ENCODE data around the gene FERD3L. TPM values are rescaled to one million over a fixed set of nuclear protein-coding genes. Genes with fewer than 3 reads are reported as not detected.

The FERD3L gene, protein sequence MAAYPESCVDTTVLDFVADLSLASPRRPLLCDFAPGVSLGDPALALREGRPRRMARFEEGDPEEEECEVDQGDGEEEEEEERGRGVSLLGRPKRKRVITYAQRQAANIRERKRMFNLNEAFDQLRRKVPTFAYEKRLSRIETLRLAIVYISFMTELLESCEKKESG
- total RNA-seq (2022; extraction: Qiagen RNA extraction): not detected in 5 replicates

DNA sequence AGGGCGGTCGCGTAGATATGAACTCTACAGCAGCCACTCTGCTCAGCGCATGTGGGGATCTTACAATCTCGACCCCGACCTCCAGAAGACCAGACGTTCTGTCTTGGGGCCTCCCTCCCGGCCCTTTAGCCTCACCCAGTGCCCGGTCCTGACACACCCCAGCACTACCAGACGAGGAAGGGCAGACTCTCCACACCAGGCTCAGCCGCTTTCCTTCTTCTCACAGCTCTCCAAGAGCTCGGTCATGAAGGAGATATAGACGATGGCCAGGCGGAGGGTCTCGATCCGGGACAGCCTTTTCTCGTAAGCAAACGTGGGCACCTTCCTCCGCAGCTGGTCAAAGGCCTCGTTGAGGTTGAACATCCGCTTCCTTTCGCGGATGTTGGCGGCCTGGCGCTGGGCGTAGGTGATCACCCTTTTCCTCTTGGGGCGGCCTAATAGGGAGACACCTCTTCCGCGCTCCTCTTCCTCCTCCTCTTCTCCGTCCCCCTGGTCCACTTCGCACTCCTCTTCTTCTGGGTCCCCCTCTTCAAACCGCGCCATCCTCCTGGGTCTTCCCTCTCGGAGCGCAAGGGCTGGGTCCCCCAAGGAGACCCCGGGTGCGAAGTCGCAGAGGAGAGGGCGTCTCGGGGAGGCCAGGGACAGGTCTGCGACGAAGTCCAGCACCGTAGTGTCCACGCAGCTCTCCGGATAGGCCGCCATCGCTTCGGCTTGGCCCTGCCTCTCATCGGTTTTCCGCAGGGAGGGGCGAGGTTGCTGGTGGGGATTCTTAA lies at the start of gene FERD3L:
Gene FERD3L (minus strand): TSS at position 761 of the 773 bp plus-strand sequence. CDS start 59 bp downstream, at position 702.

DNA sequence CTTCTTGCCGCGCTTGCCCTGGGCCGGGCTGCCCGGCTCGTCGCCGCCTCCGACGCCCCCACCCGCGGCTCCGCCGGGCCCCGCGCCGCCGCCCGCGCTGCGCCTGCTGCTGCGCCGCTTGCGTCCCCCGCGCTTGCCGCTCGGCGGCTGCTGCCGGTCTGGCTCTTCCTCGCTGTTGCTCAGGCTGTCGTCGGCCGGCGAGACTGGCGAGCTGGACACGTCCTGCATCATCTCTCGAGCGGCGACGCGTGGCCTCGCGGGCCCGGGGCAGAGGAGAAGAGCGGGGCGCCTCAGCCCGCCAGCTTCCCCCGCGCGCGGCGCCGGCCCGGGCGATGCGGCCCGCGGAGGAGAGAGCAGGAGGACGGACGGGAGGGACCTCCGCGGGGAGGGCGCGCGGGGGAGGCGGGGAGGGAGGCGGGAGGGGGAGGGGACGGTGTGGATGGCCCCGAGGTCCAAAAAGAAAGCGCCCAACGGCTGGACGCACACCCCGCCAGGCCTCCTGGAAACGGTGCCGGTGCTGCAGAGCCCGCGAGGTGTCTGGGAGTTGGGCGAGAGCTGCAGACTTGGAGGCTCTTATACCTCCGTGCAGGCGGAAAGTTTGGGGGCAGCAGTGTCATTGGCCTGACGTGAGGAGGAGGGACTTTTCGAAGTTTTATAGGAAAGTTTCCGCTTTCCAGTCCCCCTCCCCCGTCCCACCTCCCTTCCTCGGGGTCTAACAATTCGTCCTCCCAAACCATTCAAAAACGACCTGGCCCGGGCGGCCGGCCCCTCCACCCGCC lies 27.9 kb downstream of the FERD3L start, which contains the start of gene TWIST1:
Gene TWIST1 (minus strand): TSS at position 546 of the 779 bp plus-strand sequence. CDS start 315 bp downstream, at position 231.

Other genes starting within 250 kb of the FERD3L start
- 1.4 to 3.7 TPM (median 3.3 TPM) in 5 replicates for gene TWIST1, start 27.8 kb downstream of the FERD3L start, total RNA-seq (2022; extraction: Qiagen RNA extraction)